Liver (tissue), 9 donors: Measurements from ENCODE around the gene MYF5. TPM values are rescaled to one million over a fixed set of nuclear protein-coding genes. Genes with fewer than 3 reads are reported as not detected.
A peak's percentile ranks its signal among the peaks of the same experiment; 100 is the strongest.

Experiments
- DNase-seq: peaks from one replicate; pipeline ENCODE4 v3.0.0-alpha.2; 2017; ENCODE audit warnings: low spot score
- H3K27ac ChIP-seq, 2 donors: one replicate each; pipeline ENCODE4 v1.7.0; 2013; ENCODE audit warnings: inconsistent platforms in 2 of 2, low read length in 2 of 2, control low read depth in 1 of 2, low read depth in 1 of 2, mild to moderate bottlenecking in 1 of 2
- H3K27me3 ChIP-seq, 4 donors: one replicate each; pipeline versions ENCODE4 v1.6.1 to v1.7.0; 2013; ENCODE audit warnings: low read length in 3 of 4, inconsistent platforms in 1 of 4, mild to moderate bottlenecking in 1 of 4, moderate library complexity in 1 of 4; ENCODE audit not compliant: control insufficient read depth in 4 of 4, insufficient read depth in 4 of 4
- H3K36me3 ChIP-seq, 4 donors: one replicate each; pipeline versions ENCODE4 v1.6.1 to v1.7.0; 2013; ENCODE audit warnings: low read length in 3 of 4, mild to moderate bottlenecking in 3 of 4, low read depth in 1 of 4, moderate library complexity in 1 of 4; ENCODE audit not compliant: control insufficient read depth in 4 of 4, insufficient read depth in 3 of 4
- H3K4me1 ChIP-seq, 4 donors: one replicate each; pipeline versions ENCODE4 v1.6.1 to v1.7.0; 2013; ENCODE audit warnings: low read length in 3 of 4, mild to moderate bottlenecking in 3 of 4, moderate library complexity in 1 of 4; ENCODE audit not compliant: control insufficient read depth in 4 of 4, insufficient read depth in 4 of 4
- H3K4me3 ChIP-seq, 3 donors: one replicate each; pipeline versions ENCODE4 v1.6.1 to v1.7.0; 2013; ENCODE audit warnings: low read length in 3 of 3, control low read depth in 1 of 3, low read depth in 1 of 3, mild to moderate bottlenecking in 1 of 3
- H3K9ac ChIP-seq, 2 donors: one replicate each; pipeline ENCODE4 v1.7.0; 2013; ENCODE audit warnings: low read length in 2 of 2, mild to moderate bottlenecking in 2 of 2, moderate library complexity in 2 of 2, control low read depth in 1 of 2, low read depth in 1 of 2
- H3K9me3 ChIP-seq, 4 donors: one replicate each; pipeline versions ENCODE4 v1.6.1 to v1.7.0; 2013; ENCODE audit warnings: low read length in 3 of 4; ENCODE audit not compliant: control insufficient read depth in 4 of 4
- ATF3 ChIP-seq: IDR thresholded peaks from 2 replicates; pipeline ENCODE4 v1.6.1; 2016; ENCODE audit warnings: antibody characterized with exemption
- CTCF ChIP-seq: fragments of 150-350 bp; IDR thresholded peaks from 2 replicates; pipeline ENCODE4 v1.5.1; 2017; ENCODE audit warnings: improper control_type of control experiment, low read depth, low read length; ENCODE audit not compliant: missing input control
- EGR1 ChIP-seq, 2 donors: IDR thresholded peaks; 2 replicates each; pipeline ENCODE4 v1.6.1; 2016 to 2018; ENCODE audit warnings: antibody characterized with exemption in 2 of 2, low read depth in 2 of 2
- FOXA1 ChIP-seq: IDR thresholded peaks from 2 replicates; pipeline ENCODE4 v1.6.1; 2016; ENCODE audit warnings: antibody characterized with exemption
- FOXA2 ChIP-seq: IDR thresholded peaks from 2 replicates; pipeline ENCODE4 v1.6.1; 2016; ENCODE audit warnings: antibody characterized with exemption
- GABPA ChIP-seq, 2 donors: IDR thresholded peaks in 1 of 2; conservative IDR thresholded peaks in 1 of 2; 2 replicates each; pipeline ENCODE4 v1.6.1; 2016; ENCODE audit warnings: antibody characterized with exemption in 2 of 2, mild to moderate bottlenecking in 1 of 2, moderate library complexity in 1 of 2
- HNF4A ChIP-seq, 2 donors: conservative IDR thresholded peaks; 2 replicates each; pipeline ENCODE4 v1.6.1; 2016; ENCODE audit warnings: antibody characterized with exemption in 2 of 2, mild to moderate bottlenecking in 2 of 2
- HNF4G ChIP-seq: IDR thresholded peaks from 2 replicates; pipeline ENCODE4 v1.6.1; 2016; ENCODE audit warnings: antibody characterized with exemption
- JUND ChIP-seq, 2 donors: IDR thresholded peaks; 2 replicates each; pipeline ENCODE4 v1.6.1; 2016; ENCODE audit warnings: antibody characterized with exemption in 2 of 2
- MAX ChIP-seq: IDR thresholded peaks from 2 replicates; pipeline ENCODE4 v1.6.1; 2016; ENCODE audit warnings: antibody characterized with exemption
- NR2F2 ChIP-seq: IDR thresholded peaks from 2 replicates; pipeline ENCODE4 v1.6.1; 2016; ENCODE audit warnings: antibody characterized with exemption
- RAD21 ChIP-seq, 2 donors: IDR thresholded peaks; 2 replicates each; pipeline ENCODE4 v1.6.1; 2016; ENCODE audit warnings: antibody characterized with exemption in 2 of 2, mild to moderate bottlenecking in 2 of 2
- REST ChIP-seq: IDR thresholded peaks from 2 replicates; pipeline ENCODE4 v1.6.1; 2016; ENCODE audit warnings: antibody characterized with exemption, mild to moderate bottlenecking
- RXRA ChIP-seq, 2 donors: IDR thresholded peaks; 2 replicates each; pipeline ENCODE4 v1.6.1; 2017 to 2018; ENCODE audit warnings: antibody characterized with exemption in 2 of 2, mild to moderate bottlenecking in 1 of 2
- SP1 ChIP-seq: IDR thresholded peaks from 2 replicates; pipeline ENCODE4 v1.6.1; 2018; ENCODE audit warnings: antibody characterized with exemption, mild to moderate bottlenecking
- TAF1 ChIP-seq: conservative IDR thresholded peaks from 2 replicates; pipeline ENCODE4 v1.6.1; 2016; ENCODE audit warnings: antibody characterized with exemption, mild to moderate bottlenecking
- YY1 ChIP-seq: IDR thresholded peaks from 2 replicates; pipeline ENCODE4 v1.6.1; 2016; ENCODE audit warnings: antibody characterized with exemption, mild to moderate bottlenecking
- ZBTB33 ChIP-seq: IDR thresholded peaks from 2 replicates; pipeline ENCODE4 v1.6.1; 2016; ENCODE audit warnings: antibody characterized with exemption
- WGBS: extraction: QIAGEN DNeasy Blood & Tissue Kit; methylation state at CpG from one replicate; pipeline ENCODE4 v1.1.7; 2013; 5-methylcytosine and 5-hydroxymethylcytosine counted together
- polyA plus RNA-seq, 2 donors: library from polyadenylated mRNA; stranded (reverse) in 1 of 2; unstranded in 1 of 2; fragments of 200-250 nt in 1 of 2; fragments of >200 nt in 1 of 2; fragmentation: Nextera tagmentation in 1 of 2; extraction: Ambion mirVana in 1 of 2; gene quantifications; one replicate each; pipeline versions ENCODE4 v1.2.1 to v1.2.3, GENCODE V29; 2013 to 2015
- total RNA-seq, 2 donors: library from RNA; depleted of rRNA; stranded (reverse); fragments of >200 nt; gene quantifications; one replicate each; pipeline ENCODE4 v1.2.3, GENCODE V29; 2014
- donor health status: healthy.
- donor health status: healthy.
- donor health status: healthy.
- donor health status: healthy.
- donor health status: healthy.

Gene MYF5
- total and polyA plus RNA-seq, 4 donors, result not detected

GRCh38 chr12:80702889-80703805 lies 13.6 kb upstream of the MYF5 start:
- Histone ChIP-seq H3K9ac (peak overlapping the region; percentile 51 to 95), H3K9me3 (no peaks in the 10 kb centered on the region), H3K27me3 (no peaks in the 10 kb centered on the region), H3K36me3 (no peaks in the 10 kb centered on the region), H3K27ac (peak overlapping the region; percentile 89 to 99), H3K4me3 (peak overlapping the region; percentile 24 to 60 (median 37)), H3K4me1 (peaks cover 3 to 15% (median 7%) of the 10 kb centered on the region in 4 donors)
- TF ChIP-seq REST (peak; percentile 90), FOXA1 (no peak), JUND (IDR thresholded peaks at IDR 0.05) (peak; percentile 96 to 98), EGR1 (IDR thresholded peaks at IDR 0.05; ENCODE audit: low read depth in 2 of 2) (peak in 1 of 2 donors; percentile 66), FOXA2 (no peak), NR2F2 (no peak), HNF4G (peak; percentile 74), RXRA (IDR thresholded peaks at IDR 0.05) (peak; percentile 75 to 82), CTCF (no peak), MAX (peak; percentile 61), HNF4A (conservative IDR thresholded peaks at IDR 0.05) (peak; percentile 81 to 86), SP1 (peak; percentile 88), TAF1 (peak; percentile 66), GABPA (IDR thresholded peaks at IDR 0.05 in 1 of 2, conservative IDR thresholded peaks at IDR 0.05 in 1 of 2) (no peak), YY1 (peak; percentile 72), ZBTB33 (peak; percentile 51), RAD21 (IDR thresholded peaks at IDR 0.05) (peak; percentile 52 to 58), ATF3 (peak; percentile 88)
- 30% methylated on average over 12 of the region's 12 CpGs for WGBS
- no peak for DNase-seq
